BJ (cell line): ENCODE results near the gene CDC34. TPM values are rescaled to one million over a fixed set of nuclear protein-coding genes. Genes with fewer than 3 reads are reported as not detected.

Experiments used
- CTCF ChIA-PET: fragments of 350-600 bp; formaldehyde crosslinking; extraction: SDS; loops from one replicate; lab custom pipeline; 2021; ENCODE audit warnings: antibody characterized with exemption, inconsistent platforms; lab: Yijun Ruan, JAX
- POLR2A ChIA-PET: fragments of 300-600 bp; sonication (Branson Sonifier 250); formaldehyde crosslinking; extraction: SDS; loops from one replicate; lab custom pipeline; 2021; ENCODE audit warnings: antibody characterized with exemption; lab: Charles Lee
- DNase-seq: peaks from one replicate; pipeline ENCODE4 v3.0.0-alpha.2; 2011; ENCODE audit warnings: low read depth
- H3K27me3 ChIP-seq: 2 replicates; pipeline ENCODE4 v1.6.0; 2011; ENCODE audit warnings: low read length; ENCODE audit not compliant: control insufficient read depth, insufficient read depth
- H3K36me3 ChIP-seq: 2 replicates; pipeline ENCODE4 v1.5.1; 2011; ENCODE audit warnings: low read length; ENCODE audit not compliant: control insufficient read depth, insufficient read depth
- H3K4me3 ChIP-seq: 2 replicates; pipeline ENCODE4 v1.5.1; 2011; ENCODE audit warnings: low read depth, mild to moderate bottlenecking, control low read depth, low read length
- polyA plus RNA-seq: library from polyadenylated mRNA; depleted of rRNA; stranded (reverse); fragments of >200 nt; gene quantifications from 2 replicates; pipeline ENCODE4 v1.2.3, GENCODE V29; 2011
- TF ChIP-seq, protein P1 (sequence below): IDR thresholded peaks from 2 replicates; pipeline ENCODE4 v1.5.1; 2011; ENCODE audit warnings: low read depth, mild to moderate bottlenecking, control low read depth, inconsistent platforms, low read length, moderate library complexity; ENCODE audit not compliant: insufficient read depth

Gene CDC34
- polyA plus RNA-seq, 1 experiment, result 75.2 TPM

DNA sequence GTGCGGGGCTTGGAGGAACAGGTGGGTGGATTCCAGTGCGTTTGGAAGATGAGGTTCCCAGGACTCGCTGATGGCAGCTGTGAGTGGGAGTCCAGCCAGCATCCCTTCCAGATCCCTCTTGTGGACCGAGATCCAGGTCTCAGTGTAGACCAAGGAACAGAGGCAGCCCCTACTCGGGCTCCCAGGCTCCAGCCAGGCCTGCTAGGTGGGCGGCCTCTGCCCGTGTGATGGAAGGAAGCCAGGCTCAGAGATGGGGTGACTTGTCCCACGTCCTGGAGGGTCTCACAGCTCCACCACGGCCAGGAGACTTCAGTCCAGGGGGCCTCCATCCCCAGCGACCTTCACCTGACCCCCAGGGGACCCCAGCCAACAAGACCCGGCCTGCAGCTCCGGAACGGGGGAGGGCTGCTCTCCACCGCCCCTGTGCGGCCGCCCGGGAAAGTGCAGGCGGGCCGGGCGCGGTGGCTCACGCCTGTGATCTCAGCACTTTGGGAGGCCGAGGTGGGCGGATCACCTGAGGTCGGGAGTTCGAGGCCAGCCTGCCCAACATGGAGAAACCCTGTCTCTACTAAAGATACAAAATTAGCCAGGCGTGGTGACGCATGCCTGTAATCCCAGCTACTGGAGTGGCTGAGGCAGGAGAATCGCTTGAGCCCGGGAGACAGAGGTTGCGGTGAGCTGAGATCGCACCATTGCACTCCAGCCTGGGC is 36.0 kb upstream of the CDC34 start:
- no peak for DNase-seq
- CTCF ChIA-PET, result interaction anchor here (0.5 to 1.9 kb wide), 6 partner anchors 8 to 174 kb away, joined by 3 to 16 read pairs (median 3); no protein-coding TSS in a partner anchor
- TF ChIP-seq, protein P1, sequence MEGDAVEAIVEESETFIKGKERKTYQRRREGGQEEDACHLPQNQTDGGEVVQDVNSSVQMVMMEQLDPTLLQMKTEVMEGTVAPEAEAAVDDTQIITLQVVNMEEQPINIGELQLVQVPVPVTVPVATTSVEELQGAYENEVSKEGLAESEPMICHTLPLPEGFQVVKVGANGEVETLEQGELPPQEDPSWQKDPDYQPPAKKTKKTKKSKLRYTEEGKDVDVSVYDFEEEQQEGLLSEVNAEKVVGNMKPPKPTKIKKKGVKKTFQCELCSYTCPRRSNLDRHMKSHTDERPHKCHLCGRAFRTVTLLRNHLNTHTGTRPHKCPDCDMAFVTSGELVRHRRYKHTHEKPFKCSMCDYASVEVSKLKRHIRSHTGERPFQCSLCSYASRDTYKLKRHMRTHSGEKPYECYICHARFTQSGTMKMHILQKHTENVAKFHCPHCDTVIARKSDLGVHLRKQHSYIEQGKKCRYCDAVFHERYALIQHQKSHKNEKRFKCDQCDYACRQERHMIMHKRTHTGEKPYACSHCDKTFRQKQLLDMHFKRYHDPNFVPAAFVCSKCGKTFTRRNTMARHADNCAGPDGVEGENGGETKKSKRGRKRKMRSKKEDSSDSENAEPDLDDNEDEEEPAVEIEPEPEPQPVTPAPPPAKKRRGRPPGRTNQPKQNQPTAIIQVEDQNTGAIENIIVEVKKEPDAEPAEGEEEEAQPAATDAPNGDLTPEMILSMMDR, result peak; percentile 76

DNA sequence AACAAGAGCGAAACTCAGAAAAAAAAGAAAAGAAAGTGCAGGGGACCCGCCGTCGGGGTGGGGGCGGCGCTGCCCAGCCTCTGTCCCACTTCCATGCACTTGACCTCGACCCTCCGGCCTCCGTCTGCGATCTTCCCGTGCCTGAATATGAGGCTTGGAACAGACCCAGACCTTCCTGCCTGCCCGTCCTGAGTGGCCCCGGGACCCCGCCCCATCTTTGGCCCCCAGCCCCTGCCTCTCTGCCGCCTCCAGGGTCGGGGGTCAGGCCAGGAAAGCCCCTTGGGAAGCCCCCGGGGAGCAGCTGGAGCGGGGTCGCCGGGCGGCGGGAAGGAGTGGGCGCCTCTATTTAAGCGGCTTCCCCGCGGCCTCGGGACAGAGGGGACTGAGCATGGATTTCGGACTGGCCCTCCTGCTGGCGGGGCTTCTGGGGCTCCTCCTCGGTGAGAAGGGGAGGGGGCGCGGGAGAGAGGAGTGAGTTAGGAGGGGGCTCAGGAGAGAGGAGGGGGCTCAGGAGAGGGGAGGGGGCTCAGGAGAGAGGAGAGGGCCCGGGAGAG is 35.4 kb upstream of the CDC34 start, which contains the start of gene MADCAM1:
Gene MADCAM1, plus strand, starts transcription at position 375 of the 554 bp plus-strand sequence. Its CDS starts 14 bp downstream, at position 389.
- POLR2A ChIA-PET, result interaction anchor here (0.6 kb wide), 1 partner anchor 773 kb away, joined by 4 read pairs; the partner anchor contains the start of gene CIRBP
- CTCF ChIA-PET, result interaction anchor here (0.6 to 1.9 kb wide), 2 partner anchors 10 to 29 kb away, joined by 3 to 16 read pairs; no protein-coding TSS in a partner anchor

More for the DNA sequence above, 36.0 kb upstream of the CDC34 start:
- H3K4me3 ChIP-seq, result no peak overlapping the region
- peaks cover 11% of the 10 kb centered on the region for H3K27me3 ChIP-seq
- no peaks in the 10 kb centered on the region for H3K36me3 ChIP-seq
- POLR2A ChIA-PET, result interaction anchor here (0.6 kb wide), 1 partner anchor 773 kb away, joined by 4 read pairs; the partner anchor contains the start of gene CIRBP

DNA sequence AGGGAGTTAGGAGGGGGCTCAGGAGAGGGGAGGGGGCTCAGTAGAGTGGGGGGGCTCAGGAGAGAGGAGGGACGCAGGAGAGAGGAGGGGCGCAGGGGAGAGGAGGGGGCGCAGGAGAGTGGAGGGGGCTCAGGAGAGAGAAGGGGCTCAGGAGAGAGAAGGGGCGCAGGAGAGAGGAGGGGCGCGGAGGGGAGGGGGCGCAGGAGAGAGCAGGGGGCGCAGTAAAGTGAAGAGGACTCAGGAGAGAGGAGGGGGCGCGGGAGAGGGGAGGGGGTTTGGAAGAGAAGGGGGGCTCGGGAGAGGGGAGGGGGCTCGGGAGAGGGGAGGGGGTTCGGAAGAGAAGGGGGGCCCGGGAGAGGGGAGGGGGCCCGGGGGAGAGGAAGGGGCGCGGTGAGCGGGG is 34.6 kb upstream of the CDC34 start:
- DNase-seq, result no peak
- H3K36me3 ChIP-seq, result no peaks in the 10 kb centered on the region
- TF ChIP-seq, protein P1, result no peak
- ChIA-PET CTCF (interaction anchor here (1.5 kb wide), 1 partner anchor 10 kb away, joined by 4 read pairs; the partner anchor contains the start of gene TPGS1), POLR2A (no interaction called here)
- peaks cover 11% of the 10 kb centered on the region for H3K27me3 ChIP-seq
- H3K4me3 ChIP-seq, result no peak overlapping the region

More for the DNA sequence above, 35.4 kb upstream of the CDC34 start, which contains the start of gene MADCAM1:
- no peaks in the 10 kb centered on the region for H3K36me3 ChIP-seq
- TF ChIP-seq, protein P1, result no peak
- peaks cover 11% of the 10 kb centered on the region for H3K27me3 ChIP-seq
- DNase-seq, result no peak
- H3K4me3 ChIP-seq, result no peak within 1 kb of the TSS

DNA sequence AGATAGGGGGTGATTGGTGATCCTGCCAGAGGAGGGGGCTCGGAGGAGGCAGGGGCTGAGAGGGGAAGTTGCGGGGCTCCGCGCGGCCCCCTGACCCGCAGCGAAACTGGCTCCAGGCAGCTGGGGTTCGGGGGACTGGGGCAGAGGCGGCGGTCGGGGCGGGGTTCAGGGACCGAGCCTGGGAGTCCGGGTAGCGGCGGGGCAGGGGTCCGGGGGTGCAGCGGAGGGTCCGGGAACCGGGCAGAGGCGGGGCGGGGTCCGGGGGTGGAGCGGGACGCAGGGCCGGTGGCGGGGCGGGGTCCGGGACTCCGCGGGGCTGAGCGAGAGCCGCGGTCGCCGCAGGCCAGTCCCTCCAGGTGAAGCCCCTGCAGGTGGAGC is 34.1 kb upstream of the CDC34 start:
- H3K36me3 ChIP-seq, result no peaks in the 10 kb centered on the region
- CTCF ChIA-PET, result interaction anchor here (0.9 to 1.5 kb wide), 2 partner anchors 9 to 13 kb away, joined by 3 to 4 read pairs; partner anchors contain the start of gene TPGS1
- TF ChIP-seq, protein P1, result no peak
- no peak for DNase-seq
- H3K4me3 ChIP-seq, result no peak overlapping the region
- peaks cover 11% of the 10 kb centered on the region for H3K27me3 ChIP-seq
- POLR2A ChIA-PET, result no interaction called here
